Naive thymus-derived CD8-positive, alpha-beta T cell (primary cell): ENCODE measurements around the gene MARCKS. TPM values are rescaled to one million over a fixed set of nuclear protein-coding genes. Genes with fewer than 3 reads are reported as not detected.

Experiments used
- ATAC-seq, 2 donors: fragments of 150-1000 bp; cut with Tn5 transposase in 1 of 2; sonication (Bioruptor Pico), chemical (Tn5 transposase) in 1 of 2; 1 replicate in 1 of 2; 2 replicates in 1 of 2; pipeline ENCODE4 v1.10.0; 2021; ENCODE audit warnings: mild to moderate bottlenecking in 2 of 2, moderate library complexity in 2 of 2
- POLR2A ChIA-PET: fragments of 350-600 bp; sonication (Branson Sonifier 250); formaldehyde crosslinking; loops from one replicate; lab custom pipeline; 2021; ENCODE audit warnings: antibody characterized with exemption; lab: Charles Lee
- DNase-seq, 10 donors: peaks; one replicate each; pipeline versions ENCODE4 v3.0.0 to v3.0.0-alpha.2; 2020 to 2022
- H3K27ac Mint-ChIP-seq, 10 donors: one replicate each; pipeline ENCODE4 v1.8.0; 2020 to 2022; ENCODE audit warnings: mild to moderate bottlenecking in 10 of 10, mixed read lengths in 10 of 10, moderate library complexity in 4 of 10, inconsistent platforms in 1 of 10
- H3K27me3 Mint-ChIP-seq, 5 donors: one replicate each; pipeline ENCODE4 v1.8.0; 2021 to 2022; ENCODE audit warnings: mixed read lengths in 5 of 5
- H3K36me3 Mint-ChIP-seq, 3 donors: one replicate each; pipeline ENCODE4 v1.8.0; 2020 to 2022; ENCODE audit warnings: mixed read lengths in 3 of 3, mild to moderate bottlenecking in 2 of 3, inconsistent platforms in 1 of 3
- H3K4me1 Mint-ChIP-seq, 4 donors: one replicate each; pipeline ENCODE4 v1.8.0; 2021 to 2022; ENCODE audit warnings: mixed read lengths in 4 of 4
- H3K4me3 Mint-ChIP-seq, 10 donors: one replicate each; pipeline ENCODE4 v1.8.0; 2020 to 2022; ENCODE audit warnings: mild to moderate bottlenecking in 10 of 10, mixed read lengths in 10 of 10, moderate library complexity in 6 of 10, inconsistent platforms in 1 of 10
- H3K9me3 Mint-ChIP-seq, 9 donors: one replicate each; pipeline ENCODE4 v1.8.0; 2020 to 2022; ENCODE audit warnings: mixed read lengths in 9 of 9, mild to moderate bottlenecking in 3 of 9, inconsistent platforms in 1 of 9, moderate library complexity in 1 of 9
- polyA plus RNA-seq, 3 donors: library from polyadenylated mRNA; unstranded; fragments of 300-500 nt; fragmentation: Illumina TruSeq; gene quantifications; one replicate each; pipeline ENCODE4 v1.2.3, GENCODE V29; 2021
- total RNA-seq, 8 experiments: library from RNA in 2 of 8; stranded (reverse) in 2 of 8; gene quantifications; one replicate each; pipeline ENCODE4 v1.2.3 and lab custom pipeline; 2021 to 2026

The MARCKS gene
- total and polyA plus RNA-seq, 5 experiments from 2014 or later: 2.2 to 2.5 TPM; not detected in 3

DNA sequence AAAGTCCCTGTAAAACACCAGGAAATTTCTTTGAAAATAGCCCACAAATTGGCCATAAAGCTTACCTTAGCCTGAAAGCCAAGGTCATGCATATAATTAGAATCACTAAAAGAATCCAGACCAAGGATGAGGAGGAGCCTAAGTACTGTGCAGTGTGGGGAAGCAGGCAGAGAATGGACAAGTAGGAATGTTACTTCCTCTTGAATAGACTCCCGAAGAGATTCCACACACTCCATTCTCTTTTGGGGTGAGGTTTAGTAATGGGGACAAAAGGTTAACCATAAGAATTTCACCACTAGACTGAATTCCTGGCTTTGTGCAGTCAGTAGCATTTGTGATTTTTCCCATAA lies 27.5 kb upstream of the MARCKS start:
- DNase-seq: no peak
- H3K4me3 Mint-ChIP-seq: no peak overlapping the region
- no peak for ATAC-seq
- POLR2A ChIA-PET: no interaction called here
- H3K9me3 Mint-ChIP-seq: no peaks in the 10 kb centered on the region
- no peak overlapping the region for H3K27ac Mint-ChIP-seq
- no peaks in the 10 kb centered on the region for H3K4me1 Mint-ChIP-seq
- no peaks in the 10 kb centered on the region for H3K36me3 Mint-ChIP-seq
- H3K27me3 Mint-ChIP-seq: peaks cover 6 to 19% (median 10%) of the 10 kb centered on the region in 5 donors

GRCh38 chr6:113830140-113830539 lies 27.0 kb upstream of the MARCKS start:
- H3K36me3 Mint-ChIP-seq: no peaks in the 10 kb centered on the region
- POLR2A ChIA-PET: no interaction called here
- no peak overlapping the region for H3K27ac Mint-ChIP-seq
- DNase-seq: no peak
- no peak for ATAC-seq
- no peak overlapping the region for H3K4me3 Mint-ChIP-seq
- H3K9me3 Mint-ChIP-seq: no peaks in the 10 kb centered on the region
- H3K4me1 Mint-ChIP-seq: no peaks in the 10 kb centered on the region
- peaks cover 6 to 19% (median 10%) of the 10 kb centered on the region in 5 donors for H3K27me3 Mint-ChIP-seq

GRCh38 chr6:113833537-113833936 lies 23.6 kb upstream of the MARCKS start:
- Mint-ChIP-seq H3K4me3 (no peak overlapping the region), H3K27ac (no peak overlapping the region), H3K9me3 (no peaks in the 10 kb centered on the region), H3K36me3 (no peaks in the 10 kb centered on the region), H3K27me3 (peaks cover 5 to 17% (median 11%) of the 10 kb centered on the region in 5 donors), H3K4me1 (no peaks in the 10 kb centered on the region)
- DNase-seq (no peak), ATAC-seq (no peak)
- POLR2A ChIA-PET: no interaction called here

- Mint-ChIP-seq H3K9me3 (no peaks in the 10 kb centered on the region), H3K36me3 (no peaks in the 10 kb centered on the region), H3K4me3 (no peak overlapping the region), H3K27ac (no peak overlapping the region), H3K4me1 (no peaks in the 10 kb centered on the region), H3K27me3 (peaks cover 6 to 11% (median 10%) of the 10 kb centered on the region in 5 donors)
- POLR2A ChIA-PET: no interaction called here
- no peak for DNase-seq
- no peak for ATAC-seq
These were observed 20.0 kb upstream of the MARCKS start for GRCh38 chr6:113837170-113837569.

DNA sequence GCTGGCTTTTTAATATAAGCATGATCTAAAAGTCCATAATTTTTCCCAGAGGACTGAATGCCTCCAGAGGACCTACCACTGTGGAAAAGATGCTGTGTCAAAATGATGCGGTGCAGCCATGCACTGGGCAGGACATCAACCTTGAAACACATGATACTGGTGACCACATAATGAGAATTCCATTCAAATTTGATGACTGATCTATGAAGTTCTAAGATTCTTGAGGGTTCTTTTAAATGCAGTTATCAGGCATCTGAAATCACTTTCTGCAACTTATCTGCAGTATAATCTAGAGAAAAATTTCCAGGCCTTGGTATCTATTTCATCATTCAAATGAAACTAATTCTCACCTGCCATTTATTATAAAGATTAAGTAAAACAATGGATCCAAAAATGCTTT lies 15.0 kb upstream of the MARCKS start:
- Mint-ChIP-seq H3K9me3 (no peaks in the 10 kb centered on the region), H3K36me3 (no peaks in the 10 kb centered on the region), H3K4me3 (no peak overlapping the region), H3K4me1 (no peaks in the 10 kb centered on the region), H3K27ac (no peak overlapping the region), H3K27me3 (peaks cover 12 to 28% (median 14%) of the 10 kb centered on the region in 5 donors)
- DNase-seq (no peak), ATAC-seq (no peak)
- POLR2A ChIA-PET: no interaction called here

GRCh38 chr6:113843500-113844073 lies 13.6 kb upstream of the MARCKS start:
- POLR2A ChIA-PET: no interaction called here
- Mint-ChIP-seq H3K36me3 (no peaks in the 10 kb centered on the region), H3K4me1 (no peaks in the 10 kb centered on the region), H3K9me3 (no peaks in the 10 kb centered on the region), H3K27me3 (peaks cover 12 to 42% (median 18%) of the 10 kb centered on the region in 5 donors), H3K27ac (no peak overlapping the region), H3K4me3 (no peak overlapping the region)
- DNase-seq (no peak), ATAC-seq (no peak)

GRCh38 chr6:113846577-113846976 lies 10.6 kb upstream of the MARCKS start:
- Mint-ChIP-seq H3K4me3 (no peak overlapping the region), H3K27me3 (peaks cover 7 to 42% (median 17%) of the 10 kb centered on the region in 5 donors), H3K9me3 (no peaks in the 10 kb centered on the region), H3K4me1 (no peaks in the 10 kb centered on the region), H3K36me3 (no peaks in the 10 kb centered on the region), H3K27ac (no peak overlapping the region)
- no peak for DNase-seq
- ATAC-seq: no peak
- POLR2A ChIA-PET: no interaction called here

DNA sequence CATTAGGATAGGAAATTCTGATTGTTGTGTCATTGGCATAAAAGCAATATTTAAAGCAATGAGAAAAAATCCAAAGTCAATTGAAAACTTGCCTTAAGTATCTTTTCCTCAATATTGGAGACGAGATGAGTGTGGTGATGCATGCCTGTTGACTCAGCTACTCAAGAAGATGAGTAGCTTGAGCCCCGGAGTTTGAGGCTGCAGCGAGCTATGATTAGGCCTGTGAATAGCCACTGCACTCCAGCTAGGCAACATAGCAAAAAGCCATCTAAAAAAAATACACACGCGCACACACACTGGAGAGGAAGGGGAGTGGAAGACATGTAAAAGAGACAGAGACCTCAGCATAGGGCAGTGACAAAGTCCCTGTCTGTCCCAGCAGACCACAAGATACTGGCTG lies 9.7 kb upstream of the MARCKS start:
- no peak for DNase-seq
- no peaks in the 10 kb centered on the region for H3K36me3 Mint-ChIP-seq

DNA sequence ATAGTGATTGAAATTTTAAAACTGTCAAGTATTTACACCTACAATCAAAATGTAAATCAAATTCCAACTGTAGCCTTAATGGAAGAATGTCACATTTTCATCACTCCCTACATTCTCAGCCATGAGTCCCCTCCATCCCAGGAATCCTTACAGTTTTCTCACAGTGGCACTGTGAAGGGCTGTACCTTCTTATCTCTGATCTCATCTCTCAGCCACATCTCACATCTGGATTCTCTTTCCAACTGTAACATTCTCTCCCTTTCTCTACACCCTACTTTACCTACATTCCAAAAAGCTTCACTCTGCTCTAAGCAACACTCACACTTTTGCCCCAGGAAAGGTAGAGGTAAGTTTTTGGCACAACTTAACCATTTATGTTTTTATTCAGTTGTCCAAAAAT lies 8.9 kb upstream of the MARCKS start:
- H3K36me3 Mint-ChIP-seq: no peaks in the 10 kb centered on the region
- no peaks in the 10 kb centered on the region for H3K9me3 Mint-ChIP-seq
- H3K4me1 Mint-ChIP-seq: no peaks in the 10 kb centered on the region
- H3K27ac Mint-ChIP-seq: peak overlapping the region in 1 of 10 donors; percentile 72
- ATAC-seq: no peak
- peaks cover 18 to 59% (median 25%) of the 10 kb centered on the region in 5 donors for H3K27me3 Mint-ChIP-seq
- H3K4me3 Mint-ChIP-seq: no peak overlapping the region
- no peak for DNase-seq
- POLR2A ChIA-PET: no interaction called here

More for the DNA sequence above, 9.7 kb upstream of the MARCKS start:
- no peak overlapping the region for H3K27ac Mint-ChIP-seq
- H3K27me3 Mint-ChIP-seq: peaks cover 12 to 51% (median 18%) of the 10 kb centered on the region in 5 donors
- no peak for ATAC-seq
- no peaks in the 10 kb centered on the region for H3K4me1 Mint-ChIP-seq
- no peaks in the 10 kb centered on the region for H3K9me3 Mint-ChIP-seq
- POLR2A ChIA-PET: no interaction called here
- no peak overlapping the region for H3K4me3 Mint-ChIP-seq

- DNase-seq (no peak), ATAC-seq (no peak)
- POLR2A ChIA-PET: no interaction called here
- Mint-ChIP-seq H3K27ac (no peak overlapping the region), H3K27me3 (peaks cover 22 to 64% (median 26%) of the 10 kb centered on the region in 5 donors), H3K36me3 (no peaks in the 10 kb centered on the region), H3K9me3 (no peaks in the 10 kb centered on the region), H3K4me1 (no peaks in the 10 kb centered on the region), H3K4me3 (no peak overlapping the region)
These were observed 8.3 kb upstream of the MARCKS start for GRCh38 chr6:113848811-113849210.

- DNase-seq (no peak), ATAC-seq (no peak)
- POLR2A ChIA-PET: no interaction called here
- Mint-ChIP-seq H3K4me1 (peaks cover 9 to 11% (median 11%) of the 10 kb centered on the region in 4 donors), H3K27ac (no peak overlapping the region), H3K36me3 (peaks cover 0 to 7% (median 0%) of the 10 kb centered on the region in 3 donors), H3K27me3 (peaks cover 26 to 35% (median 30%) of the 10 kb centered on the region in 5 donors), H3K9me3 (peaks cover 0 to 15% (median 0%) of the 10 kb centered on the region in 9 donors), H3K4me3 (no peak overlapping the region)
These were observed 3.9 kb upstream of the MARCKS start for GRCh38 chr6:113853252-113853651.

- Mint-ChIP-seq H3K4me3 (peak overlapping the region in 8 of 10 donors; percentile 14 to 63 (median 40)), H3K9me3 (peaks cover 0 to 16% (median 0%) of the 10 kb centered on the region in 9 donors), H3K4me1 (peaks cover 9 to 19% (median 15%) of the 10 kb centered on the region in 4 donors), H3K27ac (peak overlapping the region in 2 of 10 donors; percentile 8 to 44), H3K36me3 (peaks cover 0 to 7% (median 0%) of the 10 kb centered on the region in 3 donors), H3K27me3 (peaks cover 23 to 33% (median 30%) of the 10 kb centered on the region in 5 donors)
- ATAC-seq (no peak), DNase-seq (peak in 2 of 10 donors; percentile 10 to 20)
- POLR2A ChIA-PET: interaction anchor here (0.6 to 0.7 kb wide), 3 partner anchors 50 to 1692 kb away, joined by 3 to 7 read pairs (median 4); no protein-coding TSS in a partner anchor
These were observed 2.3 kb upstream of the MARCKS start for GRCh38 chr6:113854531-113855499.
